Vein endothelial cell (primary cell): ENCODE data around the gene LILRB5. TPM values are rescaled to one million over a fixed set of nuclear protein-coding genes. Genes with fewer than 3 reads are reported as not detected.

Experiments used
- small RNA-seq: library from RNA; depleted of rRNA; stranded (forward); fragments of <200 nt; gene quantifications from one replicate; pipeline ENCODE3, GENCODE V24; 2012
- total RNA-seq: library from RNA; depleted of rRNA; stranded (reverse); fragments of >200 nt; gene quantifications from 2 replicates; pipeline ENCODE4 v1.2.3, GENCODE V29; 2012

Gene LILRB5
- not detected in 2 replicates for total RNA-seq

DNA sequence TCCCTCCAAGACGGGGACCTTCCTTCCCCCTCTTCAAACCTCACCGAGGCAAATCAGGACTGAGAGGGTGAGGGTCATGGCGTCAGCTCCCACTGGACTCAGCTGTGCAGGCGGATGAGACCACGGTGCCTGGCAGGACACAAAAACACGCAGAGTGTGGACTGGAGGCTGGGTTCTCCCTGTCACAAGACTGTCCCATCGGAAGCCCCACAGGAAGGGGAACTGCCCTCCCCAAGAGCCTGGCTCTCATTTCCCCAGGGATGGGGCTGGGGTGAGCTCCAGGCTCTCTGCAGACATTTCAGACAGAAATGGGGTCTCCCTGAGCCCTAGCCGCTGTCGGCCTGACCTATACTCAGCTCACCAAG lies at the start of gene LILRB5:
Gene LILRB5 (minus strand): TSS at position 158 of the 365 bp plus-strand sequence. CDS start 80 bp downstream, at position 78.

GRCh38 chr19:54281007-54281728 lies 24.1 kb upstream of the LILRB5 start, which contains the start of gene LILRB2:
Gene LILRB2 (minus strand): TSS chr19:54281110. CDS start chr19:54280496, 614 bp downstream.

DNA sequence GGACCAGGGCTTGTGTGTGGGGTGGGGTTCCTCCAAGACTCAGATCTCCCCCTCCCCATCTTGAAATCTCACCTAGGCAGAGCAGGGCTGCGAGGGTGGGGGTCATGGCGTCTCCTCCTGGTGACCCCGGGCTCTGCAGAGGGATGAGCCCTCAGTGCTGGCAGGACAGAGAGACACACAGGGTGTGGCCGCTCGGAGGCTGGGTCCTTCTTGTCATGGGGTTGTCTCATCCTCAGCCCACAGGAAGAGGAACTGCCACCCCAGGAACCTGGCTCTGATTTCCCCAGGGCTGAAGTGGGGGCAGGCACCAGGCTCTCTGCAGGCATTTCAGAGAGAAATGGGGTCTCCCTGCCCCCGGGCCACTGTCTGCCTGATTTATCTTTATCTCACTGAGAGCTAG lies 14.4 kb downstream of the LILRB5 start, which contains the start of gene LILRA6:
Gene LILRA6 (minus strand): TSS at position 145 of the 400 bp plus-strand sequence.

GRCh38 chr19:54222474-54223276 lies 34.4 kb downstream of the LILRB5 start, which contains the start of gene LILRB3:
Gene LILRB3 (minus strand): TSS chr19:54223007. CDS start chr19:54222976, 31 bp downstream.

Small RNA genes within 50 kb of the gene (small RNA-seq; reads per million reads assigned to genes)
- gene AC245884.12 (not detected), gene MIR4752 (not detected), gene RNU6-1307P (not detected)

Other genes starting within 250 kb of the LILRB5 start
- gene VSTM1, start 193.4 kb downstream of the LILRB5 start, total RNA-seq = not detected in 2 replicates
- gene TARM1, start 175.9 kb downstream of the LILRB5 start, total RNA-seq = not detected in 2 replicates
- 0.19 TPM in 1 of 2 replicates, not detected in the other for gene OSCAR, start 156.5 kb downstream of the LILRB5 start, total RNA-seq
- gene NDUFA3, start 154.4 kb downstream of the LILRB5 start, total RNA-seq = 7.9 and 44.4 TPM in 2 replicates
- gene TFPT, start 141.6 kb downstream of the LILRB5 start, total RNA-seq = 18.9 and 24.0 TPM in 2 replicates
- 58.5 and 66.7 TPM in 2 replicates for gene PRPF31, start 141.5 kb downstream of the LILRB5 start, total RNA-seq
- 9.6 and 13.4 TPM in 2 replicates for gene CNOT3, start 119.5 kb downstream of the LILRB5 start, total RNA-seq
- 4.5 and 5.9 TPM in 2 replicates for gene LENG1, start 97.6 kb downstream of the LILRB5 start, total RNA-seq
- gene TMC4, start 84.1 kb downstream of the LILRB5 start, total RNA-seq = not detected in 2 replicates
- gene MBOAT7, start 67.7 kb downstream of the LILRB5 start, total RNA-seq = 78.7 and 93.7 TPM in 2 replicates
- gene TSEN34, start 66.0 kb downstream of the LILRB5 start, total RNA-seq = 62.1 and 68.9 TPM in 2 replicates
- gene RPS9, start 56.4 kb downstream of the LILRB5 start, total RNA-seq = 1,549 and 1,933 TPM in 2 replicates
- gene LILRB3, start 34.3 kb downstream of the LILRB5 start, total RNA-seq = not detected in 2 replicates
- gene LILRA6, start 14.5 kb downstream of the LILRB5 start, total RNA-seq = not detected in 2 replicates
- not detected in 2 replicates for gene LILRB2, start 23.8 kb upstream of the LILRB5 start, total RNA-seq
- not detected in 2 replicates for gene LILRA5, start 55.9 kb upstream of the LILRB5 start, total RNA-seq
- not detected in 2 replicates for gene LILRA4, start 81.9 kb upstream of the LILRB5 start, total RNA-seq
- not detected in 2 replicates for gene LAIR1, start 107.7 kb upstream of the LILRB5 start, total RNA-seq
- not detected in 2 replicates for gene TTYH1, start 158.2 kb upstream of the LILRB5 start, total RNA-seq
- gene LENG8, start 191.9 kb upstream of the LILRB5 start, total RNA-seq = 61.1 and 82.1 TPM in 2 replicates
- 5.6 and 8.2 TPM in 2 replicates for gene LENG9, start 206.5 kb upstream of the LILRB5 start, total RNA-seq
- 69.1 and 109 TPM in 2 replicates for gene CDC42EP5, start 216.0 kb upstream of the LILRB5 start, total RNA-seq
- gene LAIR2, start 245.6 kb upstream of the LILRB5 start, total RNA-seq = not detected in 2 replicates